GM23338 (cell line): ENCODE data around the gene TEX29. TPM values are rescaled to one million over a fixed set of nuclear protein-coding genes. Genes with fewer than 3 reads are reported as not detected.

Source experiments
- ATAC-seq: fragments of 200-7000 bp; cut with Tn5 transposase; 3 replicates; pipeline ENCODE4 v1.9.1; 2020
- DNase-seq: peaks from one replicate; pipeline ENCODE4 v3.0.0-alpha.2; 2015; ENCODE audit warnings: low spot score
- H2AFZ ChIP-seq: fragments of 200-600 bp; sonication (generic); 2 replicates; pipeline ENCODE4 v1.8.0; 2016; ENCODE audit warnings: antibody characterized with exemption, mild to moderate bottlenecking, moderate library complexity
- H3F3A ChIP-seq: fragments of 200-600 bp; sonication (generic); replicated peaks from 2 replicates; pipeline ENCODE4 v1.8.0; 2017; ENCODE audit warnings: antibody characterized with exemption, mixed run types, low read depth
- H3K27ac ChIP-seq: fragments of 200-600 bp; sonication (generic); 2 replicates; pipeline ENCODE4 v1.6.1; 2016; ENCODE audit warnings: low read depth
- H3K27me3 ChIP-seq: fragments of 200-600 bp; sonication (generic); 2 replicates; pipeline ENCODE4 v1.8.0; 2016; ENCODE audit warnings: mild to moderate bottlenecking, mixed run types, moderate library complexity; ENCODE audit not compliant: insufficient read depth
- H3K36me3 ChIP-seq: fragments of 200-600 bp; sonication (generic); 2 replicates; pipeline ENCODE4 v1.8.0; 2016; ENCODE audit warnings: mild to moderate bottlenecking; ENCODE audit not compliant: insufficient read depth
- H3K4me1 ChIP-seq: fragments of 200-600 bp; sonication (generic); 2 replicates; pipeline ENCODE4 v1.8.0; 2016; ENCODE audit warnings: mild to moderate bottlenecking, moderate library complexity; ENCODE audit not compliant: insufficient read depth
- H3K4me2 ChIP-seq: fragments of 200-600 bp; sonication (generic); 2 replicates; pipeline ENCODE4 v1.7.1; 2017; ENCODE audit warnings: mixed run types
- H3K4me3 ChIP-seq: fragments of 200-600 bp; sonication (generic); 2 replicates; pipeline ENCODE4 v1.6.1; 2016; ENCODE audit warnings: mixed run types
- H3K79me2 ChIP-seq: fragments of 200-600 bp; sonication (generic); replicated peaks from 2 replicates; pipeline ENCODE4 v1.8.0; 2017; ENCODE audit warnings: mild to moderate bottlenecking; ENCODE audit not compliant: insufficient read depth
- H3K9me2 ChIP-seq: fragments of 200-600 bp; sonication (generic); 2 replicates; pipeline ENCODE4 v1.8.0; 2017; ENCODE audit not compliant: insufficient read depth
- H4K20me1 ChIP-seq: fragments of 200-600 bp; sonication (generic); replicated peaks from 2 replicates; pipeline ENCODE4 v1.8.0; 2017; ENCODE audit warnings: mild to moderate bottlenecking; ENCODE audit not compliant: insufficient read depth
- H3K27ac Mint-ChIP-seq: 2 replicates; pipeline ENCODE4 v1.8.0; 2020; ENCODE audit warnings: inconsistent platforms, mild to moderate bottlenecking, moderate library complexity, mixed read lengths
- H3K27me3 Mint-ChIP-seq: 3 replicates; pipeline ENCODE4 v1.8.0; 2022; ENCODE audit warnings: low read depth, mild to moderate bottlenecking, moderate library complexity, mixed read lengths, inconsistent platforms; ENCODE audit not compliant: insufficient read depth, poor library complexity
- H3K36me3 Mint-ChIP-seq: 3 replicates; pipeline ENCODE4 v1.8.0; 2021; ENCODE audit warnings: low read depth, mild to moderate bottlenecking, inconsistent platforms, moderate library complexity, mixed read lengths
- H3K4me1 Mint-ChIP-seq: 3 replicates; pipeline ENCODE4 v1.8.0; 2020; ENCODE audit warnings: mild to moderate bottlenecking, inconsistent platforms, mixed read lengths
- H3K4me3 Mint-ChIP-seq: 3 replicates; pipeline ENCODE4 v1.8.0; 2021; ENCODE audit warnings: moderate library complexity, mild to moderate bottlenecking, inconsistent platforms, mixed read lengths
- H3K9me3 Mint-ChIP-seq: 3 replicates; pipeline ENCODE4 v1.8.0; 2020; ENCODE audit warnings: moderate library complexity, mild to moderate bottlenecking, inconsistent platforms, mixed read lengths
- ETS1 ChIP-seq: IDR thresholded peaks from 2 replicates; pipeline ENCODE4 v1.6.1; 2016; ENCODE audit warnings: antibody characterized with exemption
- EZH2 ChIP-seq: fragments of 200-600 bp; sonication (generic); IDR thresholded peaks from one replicate; pipeline ENCODE4 v1.8.0; 2017; ENCODE audit warnings: antibody characterized with exemption, mild to moderate bottlenecking, low read depth; ENCODE audit not compliant: unreplicated experiment
- NANOG ChIP-seq: IDR thresholded peaks from 2 replicates; pipeline ENCODE4 v1.6.1; 2016; ENCODE audit warnings: antibody characterized with exemption, borderline replicate concordance
- POLR2AphosphoS5 ChIP-seq: IDR thresholded peaks from 2 replicates; pipeline ENCODE4 v1.6.1; 2016; ENCODE audit warnings: antibody characterized with exemption, low read depth
- STAT1 ChIP-seq: IDR thresholded peaks from one replicate; pipeline ENCODE4 v1.6.1; 2016; ENCODE audit warnings: antibody characterized with exemption; ENCODE audit not compliant: unreplicated experiment
- ZNF114 ChIP-seq: fragments of 250-450 bp; sonication (Bioruptor Pico); IDR thresholded peaks from 2 replicates; pipeline ENCODE4 v1.5.0; 2020; ENCODE audit warnings: mild to moderate bottlenecking, moderate library complexity
- ZNF331 ChIP-seq: fragments of 250-450 bp; sonication (Bioruptor Pico); IDR thresholded peaks from 2 replicates; pipeline ENCODE4 v1.5.0; 2020; ENCODE audit warnings: low read depth, mild to moderate bottlenecking, moderate library complexity
- ZNF462 ChIP-seq: fragments of 250-450 bp; sonication (Bioruptor Pico); IDR thresholded peaks from 2 replicates; pipeline ENCODE4 v1.5.0; 2020; ENCODE audit warnings: mild to moderate bottlenecking, moderate library complexity
- polyA plus RNA-seq: library from polyadenylated mRNA; unstranded; fragments of >200 nt; fragmentation: Nextera tagmentation; extraction: Ambion mirVana; gene quantifications from 2 replicates; pipeline ENCODE4 v1.2.1, GENCODE V29; 2016
- total RNA-seq: library from RNA; depleted of rRNA; stranded (reverse); fragments of >200 nt; shearing (Covaris generic); gene quantifications from 2 replicates; pipeline ENCODE4 v1.2.3, GENCODE V29; 2014
- TF ChIP-seq, protein P1 (sequence below), 2 experiments: fragments of 200-600 bp in 1 of 2; sonication (generic) in 1 of 2; conservative IDR thresholded peaks; 2 replicates each; pipeline versions ENCODE4 v1.5.1 to v1.6.1; 2016 to 2017; ENCODE audit warnings: antibody characterized with exemption in 2 of 2, low read depth in 2 of 2, mild to moderate bottlenecking in 2 of 2, moderate library complexity in 1 of 2

TEX29 gene
- total and polyA plus RNA-seq, 2 experiments from 2014 or later = 0.31 TPM; not detected in 1

- Histone ChIP-seq H3K4me1 (peaks cover 3% of the 10 kb centered on the region; the same call in 1 of the 2 replicates), H3K36me3 (no peaks in the 10 kb centered on the region), H3K4me2 (no peak overlapping the region), H3F3A (no peaks in the 10 kb centered on the region), H2AFZ (no peak overlapping the region), H3K27me3 (no peaks in the 10 kb centered on the region), H3K9me2 (no peaks in the 10 kb centered on the region), H3K27ac (no peak overlapping the region), H3K79me2 (no peaks in the 10 kb centered on the region), H4K20me1 (no peaks in the 10 kb centered on the region), H3K4me3 (no peak overlapping the region)
- Mint-ChIP-seq H3K27ac (no peak overlapping the region), H3K27me3 (peaks cover 9% of the 10 kb centered on the region), H3K9me3 (no peaks in the 10 kb centered on the region), H3K4me1 (peaks cover 15% of the 10 kb centered on the region; the same call in 2 of the 3 replicates), H3K4me3 (no peak overlapping the region), H3K36me3 (no peaks in the 10 kb centered on the region)
- ATAC-seq (no peak), DNase-seq (no peak)
- TF ChIP-seq POLR2AphosphoS5 = no peak
- TF ChIP-seq, protein P1, sequence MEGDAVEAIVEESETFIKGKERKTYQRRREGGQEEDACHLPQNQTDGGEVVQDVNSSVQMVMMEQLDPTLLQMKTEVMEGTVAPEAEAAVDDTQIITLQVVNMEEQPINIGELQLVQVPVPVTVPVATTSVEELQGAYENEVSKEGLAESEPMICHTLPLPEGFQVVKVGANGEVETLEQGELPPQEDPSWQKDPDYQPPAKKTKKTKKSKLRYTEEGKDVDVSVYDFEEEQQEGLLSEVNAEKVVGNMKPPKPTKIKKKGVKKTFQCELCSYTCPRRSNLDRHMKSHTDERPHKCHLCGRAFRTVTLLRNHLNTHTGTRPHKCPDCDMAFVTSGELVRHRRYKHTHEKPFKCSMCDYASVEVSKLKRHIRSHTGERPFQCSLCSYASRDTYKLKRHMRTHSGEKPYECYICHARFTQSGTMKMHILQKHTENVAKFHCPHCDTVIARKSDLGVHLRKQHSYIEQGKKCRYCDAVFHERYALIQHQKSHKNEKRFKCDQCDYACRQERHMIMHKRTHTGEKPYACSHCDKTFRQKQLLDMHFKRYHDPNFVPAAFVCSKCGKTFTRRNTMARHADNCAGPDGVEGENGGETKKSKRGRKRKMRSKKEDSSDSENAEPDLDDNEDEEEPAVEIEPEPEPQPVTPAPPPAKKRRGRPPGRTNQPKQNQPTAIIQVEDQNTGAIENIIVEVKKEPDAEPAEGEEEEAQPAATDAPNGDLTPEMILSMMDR (conservative IDR thresholded peaks at IDR 0.05; ENCODE audit: low read depth in 2 of 2) = no peak
- no peak for TF ChIP-seq STAT1
- no peak for TF ChIP-seq ZNF114 (CRISPR knock-in tag)
- TF ChIP-seq EZH2 = no peak
- no peak for TF ChIP-seq ETS1
- TF ChIP-seq NANOG = no peak
- no peak for TF ChIP-seq ZNF331 (CRISPR knock-in tag)
These were observed 36.4 kb downstream of the TEX29 start for GRCh38 chr13:111356795-111357194.

DNA sequence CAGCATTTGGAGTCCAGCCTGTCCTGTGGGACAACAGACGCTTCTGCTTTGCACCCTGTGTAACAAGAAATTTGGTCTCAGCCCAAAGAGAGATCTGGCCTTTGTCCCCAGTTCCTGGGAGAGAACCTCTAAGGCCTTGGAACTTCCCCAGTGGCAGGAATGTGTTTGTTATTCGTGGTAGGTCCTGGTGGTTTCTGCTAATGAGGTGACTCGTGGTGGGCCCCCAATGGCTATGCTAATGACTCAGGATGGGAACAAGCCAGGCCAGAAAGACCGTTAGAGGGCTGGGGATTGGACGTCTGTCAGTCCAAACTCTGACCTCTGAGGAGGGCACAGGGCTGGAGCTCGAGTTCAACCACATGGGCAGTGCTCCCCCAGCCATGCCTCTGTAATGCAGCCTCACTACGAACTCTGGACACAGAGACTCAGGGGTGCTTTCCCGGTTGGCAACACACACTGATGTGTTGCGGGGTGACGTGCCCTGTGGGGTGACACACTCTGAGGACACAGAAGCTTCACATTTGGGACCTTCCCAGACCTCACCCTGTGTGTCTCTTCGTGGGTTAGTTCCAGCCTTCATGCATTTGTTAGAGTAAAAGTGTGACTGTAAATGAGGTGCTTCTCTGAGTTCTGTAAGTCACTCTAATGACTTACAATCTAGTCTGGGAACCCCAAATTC lies 38.9 kb downstream of the TEX29 start:
- ATAC-seq = peak; percentile 93
- Histone ChIP-seq H3K4me2 (peak overlapping the region; percentile 19; the same call in 1 of the 2 replicates), H3K79me2 (no peaks in the 10 kb centered on the region), H3K4me3 (no peak overlapping the region), H3K9me2 (no peaks in the 10 kb centered on the region), H3K27me3 (no peaks in the 10 kb centered on the region), H3K36me3 (no peaks in the 10 kb centered on the region), H3K27ac (no peak overlapping the region), H3K4me1 (peaks cover 3% of the 10 kb centered on the region; the same call in 1 of the 2 replicates), H2AFZ (no peak overlapping the region; the same call in 1 of the 2 replicates), H4K20me1 (no peaks in the 10 kb centered on the region), H3F3A (no peaks in the 10 kb centered on the region)
- Mint-ChIP-seq H3K4me3 (no peak overlapping the region), H3K9me3 (no peaks in the 10 kb centered on the region), H3K27me3 (peaks cover 15% of the 10 kb centered on the region), H3K27ac (no peak overlapping the region), H3K36me3 (no peaks in the 10 kb centered on the region), H3K4me1 (peaks cover 15% of the 10 kb centered on the region; the same call in 2 of the 3 replicates)
- peak; percentile 85 for DNase-seq
- no peak for TF ChIP-seq STAT1
- TF ChIP-seq ZNF462 (CRISPR knock-in tag) = peak; percentile 80
- TF ChIP-seq, protein P1 (conservative IDR thresholded peaks at IDR 0.05; ENCODE audit: low read depth in 2 of 2) = peak; percentile 18 to 27; a peak in 2 of 4 replicates
